Glutamatergic neuron (in vitro differentiated cells): Measurements from ENCODE around the gene OLFML3. TPM values are rescaled to one million over a fixed set of nuclear protein-coding genes. Genes with fewer than 3 reads are reported as not detected.
"Not testable (repeated sequence)": the region's sequence is repeated elsewhere in the genome, so short reads cannot be mapped to it uniquely, and the experiment has no call there.

Experiments
- DNase-seq: peaks from one replicate; pipeline ENCODE4 v3.0.0; 2022
- H3K27ac Mint-ChIP-seq: one replicate; pipeline ENCODE4 v1.8.0; 2020; ENCODE audit warnings: mild to moderate bottlenecking, mixed read lengths, inconsistent platforms; ENCODE audit not compliant: unreplicated experiment
- H3K27me3 Mint-ChIP-seq: one replicate; pipeline ENCODE4 v1.8.0; 2020; ENCODE audit warnings: mild to moderate bottlenecking, moderate library complexity, mixed read lengths, inconsistent platforms; ENCODE audit not compliant: unreplicated experiment
- H3K36me3 Mint-ChIP-seq: one replicate; pipeline ENCODE4 v1.8.0; 2020; ENCODE audit warnings: mild to moderate bottlenecking, mixed read lengths, inconsistent platforms; ENCODE audit not compliant: unreplicated experiment
- H3K4me1 Mint-ChIP-seq: one replicate; pipeline ENCODE4 v1.8.0; 2020; ENCODE audit warnings: mild to moderate bottlenecking, low read depth, mixed read lengths, inconsistent platforms; ENCODE audit not compliant: unreplicated experiment
- H3K4me3 Mint-ChIP-seq: one replicate; pipeline ENCODE4 v1.8.0; 2020; ENCODE audit warnings: mild to moderate bottlenecking, mixed read lengths, inconsistent platforms; ENCODE audit not compliant: unreplicated experiment
- H3K9me3 Mint-ChIP-seq: one replicate; pipeline ENCODE4 v1.8.0; 2020; ENCODE audit warnings: mild to moderate bottlenecking, moderate library complexity, mixed read lengths, inconsistent platforms; ENCODE audit not compliant: unreplicated experiment
- CTCF ChIP-seq: fragments of 200-600 bp; sonication (generic); IDR thresholded peaks from one replicate; pipeline ENCODE4 v1.5.0; 2021; ENCODE audit not compliant: partially characterized antibody, unreplicated experiment
- total RNA-seq: library from RNA; stranded (reverse); fragmentation: NEBNext Ultra II Directional; extraction: Animal tissue kit (Norgen Biotek cat#: 25700); gene quantifications from one replicate; pipeline ENCODE4 v1.2.1, GENCODE V29; 2021; ENCODE audit not compliant: unreplicated experiment

The OLFML3 gene
- total RNA-seq, 1 donor from 2014 or later = 2.9 TPM

GRCh38 chr1:113943028-113943811 is 36.1 kb upstream of the OLFML3 start:
- H3K9me3 Mint-ChIP-seq = peaks cover 1% of the 10 kb centered on the region
- no peak overlapping the region for H3K27ac Mint-ChIP-seq
- H3K36me3 Mint-ChIP-seq = peaks cover 8% of the 10 kb centered on the region
- no peak for TF ChIP-seq CTCF
- no peak overlapping the region for H3K4me3 Mint-ChIP-seq
- DNase-seq = no peak
- peaks cover 2% of the 10 kb centered on the region for H3K27me3 Mint-ChIP-seq
- H3K4me1 Mint-ChIP-seq = no peaks in the 10 kb centered on the region

- H3K4me3 Mint-ChIP-seq = no peak overlapping the region
- peaks cover 8% of the 10 kb centered on the region for H3K36me3 Mint-ChIP-seq
- H3K4me1 Mint-ChIP-seq = no peaks in the 10 kb centered on the region
- no peak overlapping the region for H3K27ac Mint-ChIP-seq
- DNase-seq = no peak
- TF ChIP-seq CTCF = no peak
- H3K9me3 Mint-ChIP-seq = peaks cover 1% of the 10 kb centered on the region
- H3K27me3 Mint-ChIP-seq = no peaks in the 10 kb centered on the region
Observed at GRCh38 chr1:113945329-113945728, 33.9 kb upstream of the OLFML3 start.

- TF ChIP-seq CTCF = no peak
- H3K4me3 Mint-ChIP-seq = no peak overlapping the region
- no peaks in the 10 kb centered on the region for H3K27me3 Mint-ChIP-seq
- peaks cover 1% of the 10 kb centered on the region for H3K9me3 Mint-ChIP-seq
- H3K27ac Mint-ChIP-seq = no peak overlapping the region
- peaks cover 8% of the 10 kb centered on the region for H3K36me3 Mint-ChIP-seq
- H3K4me1 Mint-ChIP-seq = no peaks in the 10 kb centered on the region
- DNase-seq = no peak
Observed at GRCh38 chr1:113946112-113946511, 33.2 kb upstream of the OLFML3 start.

- no peak for TF ChIP-seq CTCF
- Mint-ChIP-seq H3K4me1 (no peaks in the 10 kb centered on the region), H3K4me3 (no peak overlapping the region), H3K36me3 (peaks cover 8% of the 10 kb centered on the region), H3K27ac (no peak overlapping the region), H3K9me3 (peaks cover 1% of the 10 kb centered on the region), H3K27me3 (no peaks in the 10 kb centered on the region)
- DNase-seq = no peak
Observed at GRCh38 chr1:113946678-113947387, 32.4 kb upstream of the OLFML3 start.

- H3K27me3 Mint-ChIP-seq = no peaks in the 10 kb centered on the region
- H3K4me1 Mint-ChIP-seq = no peaks in the 10 kb centered on the region
- no peak overlapping the region for H3K4me3 Mint-ChIP-seq
- TF ChIP-seq CTCF = no peak
- DNase-seq = no peak
- peaks cover 8% of the 10 kb centered on the region for H3K36me3 Mint-ChIP-seq
- H3K9me3 Mint-ChIP-seq = peaks cover 1% of the 10 kb centered on the region
- no peak overlapping the region for H3K27ac Mint-ChIP-seq
Observed at GRCh38 chr1:113947388-113948107, 31.7 kb upstream of the OLFML3 start.

GRCh38 chr1:113948151-113948550 is 31.1 kb upstream of the OLFML3 start:
- H3K27ac Mint-ChIP-seq, DNase-seq, H3K4me1 Mint-ChIP-seq, H3K27me3 Mint-ChIP-seq, H3K9me3 Mint-ChIP-seq, H3K4me3 Mint-ChIP-seq, H3K36me3 Mint-ChIP-seq: not testable (repeated sequence)
